Measurements from ENCODE around the gene UPK1A.
"Not testable (repeated sequence)": the region's sequence is repeated elsewhere in the genome, so short reads cannot be mapped to it uniquely, and the experiment has no call there.

GRCh38 chr19:35724132-35724531 is 57.8 kb downstream of the UPK1A start:
- TF ChIP-seq, protein P1, sequence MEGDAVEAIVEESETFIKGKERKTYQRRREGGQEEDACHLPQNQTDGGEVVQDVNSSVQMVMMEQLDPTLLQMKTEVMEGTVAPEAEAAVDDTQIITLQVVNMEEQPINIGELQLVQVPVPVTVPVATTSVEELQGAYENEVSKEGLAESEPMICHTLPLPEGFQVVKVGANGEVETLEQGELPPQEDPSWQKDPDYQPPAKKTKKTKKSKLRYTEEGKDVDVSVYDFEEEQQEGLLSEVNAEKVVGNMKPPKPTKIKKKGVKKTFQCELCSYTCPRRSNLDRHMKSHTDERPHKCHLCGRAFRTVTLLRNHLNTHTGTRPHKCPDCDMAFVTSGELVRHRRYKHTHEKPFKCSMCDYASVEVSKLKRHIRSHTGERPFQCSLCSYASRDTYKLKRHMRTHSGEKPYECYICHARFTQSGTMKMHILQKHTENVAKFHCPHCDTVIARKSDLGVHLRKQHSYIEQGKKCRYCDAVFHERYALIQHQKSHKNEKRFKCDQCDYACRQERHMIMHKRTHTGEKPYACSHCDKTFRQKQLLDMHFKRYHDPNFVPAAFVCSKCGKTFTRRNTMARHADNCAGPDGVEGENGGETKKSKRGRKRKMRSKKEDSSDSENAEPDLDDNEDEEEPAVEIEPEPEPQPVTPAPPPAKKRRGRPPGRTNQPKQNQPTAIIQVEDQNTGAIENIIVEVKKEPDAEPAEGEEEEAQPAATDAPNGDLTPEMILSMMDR (conservative IDR thresholded peaks at IDR 0.05; ENCODE audit: low read depth, low read length), result not testable (repeated sequence)
- not testable (repeated sequence) for TF ChIP-seq EZH2 (IDR thresholded peaks at IDR 0.05; ENCODE audit: borderline replicate concordance, low read depth, low read length, poor library complexity, severe bottlenecking)
